Effector CD8-positive, alpha-beta T cell (primary cell): Measurements from ENCODE around the gene LTB4R2.
A peak's percentile ranks its signal among the peaks of the same experiment; 100 is the strongest.

ENCODE experiments used
- DNase-seq: peaks from one replicate; lab custom pipeline; 2025; lab: John Stamatoyannopoulos, UW

LTB4R2 gene

DNA sequence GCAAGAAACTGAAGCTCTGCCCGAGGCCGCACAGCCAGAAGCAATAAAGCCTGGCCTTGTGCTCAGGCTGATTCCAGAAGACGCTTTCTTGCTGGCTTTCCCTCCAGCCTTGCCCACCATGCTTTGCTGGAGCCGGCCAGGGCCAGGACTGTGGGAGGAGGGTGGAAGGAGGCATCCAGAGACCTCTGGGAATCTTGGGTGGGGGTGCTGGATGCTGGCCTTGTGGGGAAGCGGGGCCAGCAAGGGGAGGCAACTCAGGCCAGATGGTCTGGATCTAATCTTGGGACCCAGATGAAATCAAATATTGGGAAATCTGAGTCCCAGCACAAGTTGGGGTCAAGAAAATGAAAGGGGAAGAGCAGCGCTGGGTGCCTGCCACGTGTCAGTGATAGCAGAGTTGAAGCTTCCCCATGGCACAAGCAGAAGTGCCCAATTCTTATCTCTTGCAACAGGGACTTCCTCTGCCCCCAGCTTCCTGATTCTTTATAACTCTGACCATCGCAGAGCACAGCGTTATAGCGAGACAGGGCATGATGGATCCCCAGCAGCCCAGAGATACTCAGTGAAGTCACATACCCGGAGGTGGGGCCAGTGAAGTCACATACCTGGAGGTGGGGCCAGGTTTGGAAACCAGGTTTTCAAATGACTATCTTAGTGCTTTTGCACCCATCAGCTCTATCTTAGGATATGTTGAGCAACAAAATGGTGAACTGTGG, 32.2 kb upstream of the LTB4R2 start:
- no peak for DNase-seq

DNA sequence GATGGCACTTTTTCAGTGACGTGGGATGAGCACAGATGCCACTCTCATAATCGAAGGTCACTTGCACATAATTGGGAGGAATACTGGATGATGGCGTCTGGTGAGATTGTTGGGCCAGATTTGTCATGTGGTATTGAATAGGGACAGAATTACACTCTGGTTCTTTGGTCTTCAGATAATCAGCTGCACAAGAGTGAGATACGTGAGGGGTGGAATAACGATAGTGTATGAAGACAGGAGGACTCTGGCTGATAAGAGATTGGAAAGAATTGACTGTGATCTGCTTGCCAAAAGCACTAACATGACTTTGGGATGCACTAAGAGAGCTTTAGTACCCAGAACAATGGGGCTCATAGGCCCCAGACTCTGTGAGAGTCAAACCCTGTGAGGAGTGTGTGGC, 31.5 kb upstream of the LTB4R2 start:
- DNase-seq, result no peak

DNA sequence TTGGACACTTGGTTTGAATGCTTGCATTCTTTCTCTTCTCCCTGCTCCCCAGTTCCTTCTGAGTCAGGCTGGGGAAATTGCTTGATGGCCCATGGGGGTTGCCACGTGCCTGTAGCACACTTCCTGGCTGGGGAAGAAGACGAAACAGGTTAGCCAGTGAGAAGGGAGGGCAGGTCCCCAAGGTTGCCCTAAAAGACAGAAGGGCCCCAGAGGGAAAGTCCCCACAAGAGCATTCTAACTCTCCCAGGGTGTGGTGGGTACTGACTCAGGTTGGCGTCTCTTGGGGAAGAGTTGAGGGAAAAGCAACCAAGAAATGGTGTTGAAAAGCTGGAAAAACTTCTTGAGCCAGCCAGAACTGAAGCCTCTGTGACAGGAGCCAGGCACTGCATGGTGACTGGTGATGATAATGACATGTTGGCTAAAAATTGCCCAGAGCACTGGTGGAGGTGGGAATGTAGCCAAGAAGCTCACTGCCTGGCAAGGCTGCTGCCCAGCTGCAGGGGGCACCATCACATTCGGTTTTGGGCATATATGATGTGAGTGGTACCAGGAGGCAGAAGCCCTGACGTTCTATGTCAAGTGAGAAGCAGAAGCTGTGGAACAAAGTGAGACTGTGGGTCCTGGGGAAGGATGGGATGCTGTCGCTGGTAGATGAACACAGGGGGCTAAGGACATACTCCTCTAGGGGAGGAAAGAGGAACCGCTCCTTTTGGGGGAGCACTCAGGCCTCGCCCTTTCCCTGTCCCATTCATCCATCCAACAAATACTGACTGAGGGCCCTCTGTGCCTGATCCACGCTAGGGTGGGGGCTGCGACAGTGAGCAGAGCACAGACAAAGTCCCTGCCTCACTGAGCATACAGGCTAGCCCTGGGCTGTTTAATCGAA, 30.4 kb upstream of the LTB4R2 start:
- no peak for DNase-seq

DNA sequence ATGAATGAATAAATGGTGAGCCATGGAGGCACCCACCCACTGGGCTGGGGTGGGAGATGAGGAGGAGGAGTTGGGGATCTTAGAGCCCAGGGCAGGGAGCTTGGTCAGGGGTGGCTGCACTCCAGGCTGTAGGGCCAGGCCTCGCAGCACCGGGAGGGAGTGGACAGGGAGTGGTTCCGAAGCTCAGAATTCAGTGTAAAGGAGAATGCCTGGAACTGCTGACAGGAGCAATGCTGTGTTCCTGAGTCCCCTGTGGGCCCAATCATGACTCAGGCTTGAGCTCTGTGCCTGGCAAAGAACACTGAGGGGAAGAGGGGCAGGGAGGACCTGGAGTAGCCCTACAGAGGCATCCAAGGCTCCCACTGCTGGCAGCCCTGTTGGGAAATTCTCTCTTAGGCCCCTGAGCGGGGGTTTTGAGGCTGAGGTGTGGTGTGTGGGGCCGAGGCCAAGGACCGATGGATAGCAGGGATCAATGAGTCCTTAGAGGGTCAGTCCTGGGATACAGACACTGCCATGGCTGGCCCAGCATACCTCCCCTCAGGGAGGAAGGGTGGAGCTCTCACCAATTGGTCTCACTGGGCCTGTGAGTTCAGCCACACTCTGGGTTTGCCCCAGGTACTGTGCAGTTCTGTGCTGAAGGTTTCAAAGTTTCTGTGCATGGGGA, 29.0 kb upstream of the LTB4R2 start:
- DNase-seq, result no peak

DNA sequence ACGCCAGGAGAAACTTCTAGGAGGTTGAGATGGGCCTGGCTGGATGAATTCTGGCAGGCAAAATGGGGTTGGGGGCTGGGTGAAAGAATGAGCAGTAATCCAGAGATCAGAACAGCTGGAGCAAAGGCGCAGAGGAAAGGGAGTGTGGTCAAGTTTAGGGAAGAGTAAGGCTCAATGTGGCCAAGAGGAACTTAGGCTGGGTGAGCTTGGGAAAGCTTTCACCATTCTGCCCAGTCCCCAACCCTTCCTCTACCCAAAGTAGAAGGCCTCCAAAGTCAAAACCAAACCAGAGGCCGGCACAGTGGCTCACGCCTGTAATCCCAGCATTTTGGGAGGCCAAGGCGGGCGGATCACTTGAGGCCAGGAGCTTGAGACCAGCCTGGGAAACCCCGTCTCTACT, 28.3 kb upstream of the LTB4R2 start:
- DNase-seq, result no peak

DNA sequence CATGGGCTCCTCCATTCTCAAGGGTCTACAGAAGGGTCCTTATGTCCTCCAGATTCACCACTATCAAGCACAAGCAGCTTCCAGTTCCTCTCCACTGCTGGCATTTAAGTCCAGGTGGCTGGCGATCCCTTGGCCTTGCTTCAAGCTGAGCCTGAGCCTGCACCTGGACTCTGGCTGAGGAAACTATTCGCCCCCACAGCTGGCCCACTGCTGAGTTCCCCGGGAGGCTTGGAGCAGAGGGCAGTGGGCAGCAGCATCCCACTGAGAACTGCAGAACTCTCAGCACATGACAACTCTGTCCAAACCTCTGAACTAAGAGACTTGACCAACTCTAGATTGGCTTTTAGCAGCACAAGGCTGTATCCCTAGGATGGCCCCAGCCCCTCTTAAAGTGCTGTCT, 27.2 kb upstream of the LTB4R2 start:
- no peak for DNase-seq

DNA sequence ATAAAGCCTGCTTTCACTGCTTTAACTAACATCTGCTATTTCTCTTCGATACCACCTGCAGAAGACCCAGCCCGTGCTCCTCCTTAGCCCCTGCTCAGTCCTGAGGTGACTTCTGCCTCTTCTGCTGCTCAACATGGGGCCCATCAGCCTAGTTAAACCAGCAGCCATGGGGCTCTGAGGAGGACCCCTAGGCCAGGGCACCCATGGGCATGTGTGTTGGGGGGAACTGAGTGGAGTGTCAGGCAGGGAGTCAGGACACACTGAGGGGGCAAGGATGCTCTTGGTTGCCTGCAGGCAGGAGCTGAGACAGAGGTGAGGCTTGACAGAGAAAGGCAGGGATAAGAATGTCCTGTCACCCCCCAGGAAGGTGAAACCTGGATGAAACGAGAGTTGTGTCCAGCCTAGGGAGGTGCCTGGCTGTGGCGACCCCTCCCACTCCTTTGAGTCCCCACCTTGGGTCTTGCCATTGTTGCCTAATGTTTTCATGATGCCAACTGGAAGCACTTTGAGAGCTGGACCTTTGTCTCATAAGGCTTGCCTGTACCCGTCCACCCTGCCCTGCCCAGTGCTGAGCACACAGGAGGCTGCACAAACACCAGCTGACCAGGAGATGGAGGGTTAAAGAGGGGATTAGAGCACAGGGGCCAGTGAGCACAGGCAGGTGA, 26.0 kb upstream of the LTB4R2 start:
- no peak for DNase-seq

DNA sequence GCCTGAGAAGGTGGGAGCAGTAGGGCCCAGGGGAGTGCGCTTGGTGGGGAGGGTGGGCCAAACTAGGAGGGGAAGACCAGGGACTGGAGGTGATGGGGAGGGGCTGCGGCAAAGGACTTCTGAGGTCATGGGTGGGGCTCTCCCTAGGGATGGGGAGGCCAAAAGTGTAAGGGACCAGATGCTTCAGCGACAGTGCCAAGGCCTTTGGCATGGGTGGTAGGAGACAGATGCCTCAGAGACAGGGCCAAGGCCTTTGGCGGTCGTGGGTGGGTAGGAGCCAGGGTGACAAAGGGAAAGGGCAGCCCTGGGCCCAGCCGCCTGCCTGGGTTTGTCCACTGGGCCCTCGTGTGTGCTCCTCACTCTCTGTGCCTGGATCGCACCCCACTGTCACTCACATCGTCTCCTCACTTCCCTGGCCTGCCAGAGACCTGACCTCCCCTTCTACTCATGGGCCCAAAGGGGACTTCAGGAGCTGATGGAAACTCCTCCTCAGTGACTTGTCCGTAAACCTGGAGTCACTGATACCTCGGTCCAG, 25.4 kb upstream of the LTB4R2 start:
- no peak for DNase-seq

DNA sequence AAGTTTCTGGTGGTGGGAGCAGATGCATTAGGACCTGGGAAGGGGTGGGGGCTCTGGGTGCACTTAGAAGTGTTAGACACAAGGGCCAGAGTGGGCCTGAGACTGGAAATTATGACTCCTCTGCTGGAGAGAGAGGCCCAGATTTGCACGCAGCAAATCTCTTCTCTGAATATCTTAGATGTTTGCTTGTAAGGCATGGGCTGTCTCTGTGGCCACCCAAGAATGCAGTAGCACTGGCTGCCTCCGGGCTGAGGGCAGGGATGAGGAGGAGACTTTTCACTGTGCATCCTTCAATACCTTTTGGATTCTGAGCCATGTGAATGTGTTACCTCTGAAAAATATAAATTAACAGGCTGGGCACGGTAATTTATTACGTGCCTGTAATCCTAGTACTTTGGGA, 24.6 kb upstream of the LTB4R2 start:
- no peak for DNase-seq

DNA sequence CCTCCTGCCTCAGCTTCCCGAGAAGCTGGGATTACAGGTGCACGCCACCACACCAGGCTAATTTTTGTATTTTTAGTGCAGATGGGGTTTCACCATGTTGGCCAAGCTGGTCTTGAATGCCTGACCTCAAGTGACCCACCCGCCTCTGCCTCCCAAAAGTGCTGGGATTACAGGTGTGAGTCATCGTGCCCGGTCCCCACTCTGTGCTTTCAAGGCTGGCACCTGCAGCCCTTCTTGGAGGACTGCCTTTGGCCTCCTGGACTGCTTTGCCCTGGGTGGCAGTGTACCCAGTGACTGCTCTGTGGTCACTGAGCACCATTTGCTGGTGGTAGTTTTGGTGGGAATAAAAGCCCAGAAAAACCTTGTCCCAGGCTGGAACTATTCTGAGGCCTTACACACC, 22.9 kb upstream of the LTB4R2 start:
- DNase-seq, result no peak

DNA sequence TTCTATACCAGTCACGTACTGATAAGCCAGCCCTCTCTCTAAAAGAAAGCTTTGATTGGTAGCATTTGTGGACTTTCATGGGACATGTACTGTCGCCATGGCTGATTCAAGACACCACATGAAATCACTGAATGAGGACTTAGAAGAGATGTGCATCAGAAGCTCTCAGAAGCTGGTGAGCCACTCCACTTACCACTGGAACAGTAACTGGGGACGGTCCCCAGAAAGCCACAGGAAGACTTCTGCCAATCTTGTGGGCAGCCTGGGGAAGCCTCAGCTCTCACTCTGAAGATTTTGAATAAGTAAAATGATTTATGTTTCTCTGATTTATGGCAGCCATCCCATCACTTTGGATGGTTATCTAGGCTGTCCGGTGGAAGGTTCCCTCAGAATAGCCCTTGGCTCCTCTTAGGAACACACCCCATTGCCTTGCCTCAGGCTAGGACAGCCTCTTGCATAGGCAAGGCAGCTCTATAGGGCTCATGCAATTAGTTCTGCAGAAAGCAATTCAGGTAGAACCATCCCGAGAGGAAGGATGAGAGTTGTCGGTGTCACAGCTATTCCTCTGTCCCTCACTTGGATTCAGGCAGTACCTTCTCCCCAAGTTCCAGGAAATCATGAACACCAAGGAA, 20.2 kb upstream of the LTB4R2 start:
- no peak for DNase-seq

DNA sequence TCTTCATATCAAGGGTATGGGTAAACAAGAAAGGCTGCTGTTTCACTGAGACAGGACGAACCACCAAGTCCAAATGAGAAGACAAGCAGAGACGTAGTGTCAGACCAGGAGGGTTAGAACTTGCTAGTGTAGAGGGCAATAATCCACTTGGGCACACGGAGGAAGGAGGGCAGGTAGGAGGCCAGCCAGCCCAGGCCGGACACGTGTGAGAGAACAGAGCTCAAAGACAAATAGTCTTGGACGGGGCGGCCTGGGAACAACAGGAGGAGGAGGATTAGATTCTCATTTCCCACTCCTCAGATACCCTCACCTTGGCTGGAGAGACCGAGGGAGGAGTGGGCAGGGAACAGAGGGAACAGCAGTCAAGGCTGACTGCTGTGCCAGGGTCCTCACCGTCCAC, 19.2 kb upstream of the LTB4R2 start:
- no peak for DNase-seq

DNA sequence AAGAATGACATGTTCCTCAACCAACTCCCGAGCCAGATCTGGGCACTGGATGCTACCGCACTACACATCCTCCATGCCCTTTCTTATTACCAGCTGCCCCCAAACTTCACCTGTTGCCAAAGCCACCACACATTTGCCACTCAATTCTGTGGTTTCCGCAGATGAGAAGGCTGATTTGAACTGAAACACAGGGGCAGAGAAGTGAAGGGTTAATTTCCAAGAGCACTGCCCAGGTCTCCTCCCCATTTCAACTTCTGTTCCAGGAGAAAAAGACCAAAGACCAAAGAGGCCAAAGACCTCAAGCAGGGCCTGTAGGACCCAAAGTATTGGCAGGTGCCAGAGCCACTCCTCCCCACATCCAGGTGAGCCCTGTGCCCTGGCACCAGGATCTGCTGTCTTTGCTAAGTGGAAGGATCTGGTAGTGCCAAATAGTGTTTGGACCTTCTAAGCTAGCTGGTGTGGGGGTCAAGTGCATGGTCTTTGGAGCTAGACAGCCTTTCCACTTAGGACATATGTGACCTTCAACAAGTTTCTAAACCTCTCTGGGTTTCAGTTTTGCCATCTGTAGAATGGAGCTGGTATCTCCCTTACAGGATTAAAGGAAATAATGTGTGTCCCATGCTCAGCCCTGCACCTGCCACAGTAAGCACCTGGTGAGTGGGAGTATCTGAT, 18.4 kb upstream of the LTB4R2 start:
- no peak for DNase-seq

DNA sequence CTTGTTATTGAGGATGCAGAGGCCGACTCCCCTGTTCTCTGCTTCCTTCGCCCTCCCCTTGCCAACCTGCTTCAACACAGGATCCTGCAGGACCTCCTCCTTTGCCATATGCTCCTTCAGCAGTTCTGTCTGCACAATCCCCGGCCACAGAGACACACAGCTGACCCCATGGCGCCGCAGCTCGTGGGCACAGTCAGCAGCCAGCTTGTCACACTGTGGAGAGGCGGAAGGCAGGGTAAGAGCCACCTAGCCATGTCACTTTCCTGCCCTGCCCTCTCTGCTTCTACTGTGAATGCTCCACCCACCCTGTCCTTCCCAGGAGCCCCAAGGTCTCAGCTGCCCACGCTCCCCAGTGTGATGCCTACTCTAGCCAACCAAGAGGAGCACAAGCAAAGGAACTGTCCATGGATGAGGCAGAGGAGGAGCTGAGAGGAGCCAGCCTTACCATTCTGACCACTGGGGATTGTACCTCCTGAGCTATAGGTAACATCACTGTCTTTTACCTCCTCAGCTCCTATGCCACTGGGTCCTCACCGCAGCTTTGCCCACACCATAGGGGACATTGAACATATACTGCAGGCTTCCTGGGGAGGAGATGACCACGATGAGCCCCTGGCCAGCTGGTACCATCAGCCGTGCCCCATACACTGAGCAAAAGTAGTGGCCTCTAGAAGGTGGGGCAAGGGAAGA, 17.7 kb upstream of the LTB4R2 start:
- no peak for DNase-seq

DNA sequence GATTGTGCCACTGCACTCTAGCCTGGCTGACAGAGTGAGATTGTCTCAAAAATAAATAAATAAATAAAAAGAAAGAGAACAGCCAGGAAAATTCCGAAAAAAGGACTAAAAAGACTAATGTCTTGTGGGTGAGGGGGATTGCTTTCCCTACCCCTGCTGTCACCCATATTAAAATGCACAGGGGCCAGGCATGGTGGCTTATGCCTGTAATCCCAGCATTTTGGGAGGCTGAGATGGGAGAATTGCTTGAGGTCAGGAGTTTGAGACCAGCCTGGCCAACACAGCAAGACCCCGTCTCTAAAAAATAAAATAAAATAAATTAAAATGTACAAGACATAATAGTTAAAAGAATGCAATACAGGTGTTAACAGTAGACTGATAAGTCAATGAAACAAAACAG, 16.4 kb upstream of the LTB4R2 start:
- no peak for DNase-seq

DNA sequence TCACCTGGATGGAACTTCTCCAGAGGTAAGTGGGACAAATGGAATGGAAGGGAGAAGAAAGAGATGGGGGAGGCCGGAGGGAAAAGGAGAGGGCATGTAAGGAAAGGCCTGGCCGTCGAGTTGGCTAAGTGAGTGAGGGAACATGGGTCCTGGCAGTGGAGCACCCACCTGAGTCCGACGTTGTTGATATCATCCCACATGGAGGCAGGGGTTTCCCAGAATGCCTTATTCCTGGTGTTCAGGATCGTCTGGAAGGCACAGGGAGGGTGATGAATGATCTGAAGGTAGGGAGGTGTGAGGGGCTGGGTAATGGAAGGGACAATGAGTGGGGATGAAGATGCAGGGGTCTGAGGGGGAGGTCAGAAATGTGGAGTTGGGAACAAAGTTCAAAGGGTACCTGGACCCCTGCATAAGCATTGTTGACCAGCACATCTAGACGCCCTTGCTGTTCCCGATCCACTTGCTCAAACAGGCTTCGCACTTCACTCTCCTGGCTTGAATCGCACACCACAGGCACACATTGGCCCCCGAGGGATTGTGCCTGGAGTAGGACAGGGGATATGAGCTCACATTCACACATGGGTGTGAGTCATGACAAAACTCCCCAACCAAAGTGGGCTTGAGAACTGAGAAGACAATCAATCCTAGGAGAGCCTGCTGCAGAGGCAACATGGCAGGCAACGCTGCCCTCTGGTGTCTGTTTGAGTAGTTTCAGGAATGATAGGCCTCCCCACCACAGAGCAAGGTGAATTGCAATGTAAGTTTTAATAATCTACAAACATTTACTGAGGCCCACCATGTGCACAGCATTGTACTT, 13.4 kb upstream of the LTB4R2 start:
- peak; percentile 49 for DNase-seq

DNA sequence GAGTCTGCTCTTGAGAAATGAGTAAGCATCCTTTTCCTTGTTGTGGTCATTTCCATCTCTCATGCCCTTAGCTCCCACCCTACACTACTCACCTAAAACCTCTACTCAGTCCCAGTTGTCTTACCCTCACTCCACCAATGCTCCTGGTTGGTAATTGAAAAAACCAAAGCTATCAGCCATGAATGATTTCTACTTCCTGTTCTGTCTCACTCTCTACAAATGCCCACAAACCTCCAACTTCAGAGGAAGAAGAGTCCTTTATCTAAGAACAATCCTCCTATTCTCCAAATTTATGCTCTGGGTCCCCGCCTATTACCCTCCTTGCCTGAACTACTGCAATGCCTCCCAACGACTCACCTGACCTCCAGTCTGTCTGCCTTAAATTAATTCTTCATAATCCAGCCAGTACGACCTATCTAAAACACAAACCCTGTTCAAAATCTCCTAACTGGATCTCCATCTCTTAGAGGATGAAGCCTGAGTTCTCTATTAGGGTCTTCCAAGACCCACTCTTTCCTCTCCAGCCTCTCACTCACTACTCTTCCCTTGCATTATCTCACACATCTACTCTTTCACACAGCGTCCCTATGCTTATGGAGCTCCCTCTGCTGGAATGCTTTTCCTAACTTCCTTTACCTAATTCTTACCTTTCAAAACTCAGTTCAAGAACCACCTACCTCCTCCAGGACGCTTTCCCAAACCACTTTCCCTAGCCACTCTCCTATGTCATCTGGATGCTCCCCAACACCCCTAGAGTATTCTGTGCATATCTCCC, 12.6 kb upstream of the LTB4R2 start:
- no peak for DNase-seq

DNA sequence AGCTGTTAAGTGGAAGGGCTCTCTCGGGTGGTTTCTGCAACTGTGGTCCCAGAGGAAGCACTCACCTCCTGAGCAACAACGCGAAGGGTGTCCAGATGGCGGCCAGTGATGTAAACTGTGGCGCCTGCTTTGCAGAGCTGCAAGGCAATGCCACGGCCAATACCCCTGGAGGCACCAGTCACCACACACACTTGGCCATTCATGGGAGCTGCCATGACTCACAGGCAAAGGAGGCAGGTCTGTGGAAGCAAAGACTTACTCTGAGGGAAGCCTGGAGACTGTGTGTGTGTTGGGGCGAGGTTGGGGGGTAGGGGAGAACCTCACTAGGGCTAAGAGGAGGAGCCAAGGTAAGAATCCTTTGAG, 11.1 kb upstream of the LTB4R2 start:
- no peak for DNase-seq
